HG02938 (cell line): Measurements from ENCODE around the gene PSIP1.
"Not testable (repeated sequence)": the region's sequence is repeated elsewhere in the genome, so short reads cannot be mapped to it uniquely, and the experiment has no call there.

ENCODE experiments used
- ATAC-seq: cut with Tn5 transposase; IDR thresholded peaks from one replicate; pipeline ENCODE4 v1.9.1; 2021; ENCODE audit warnings: mild to moderate bottlenecking, moderate library complexity; ENCODE audit not compliant: unreplicated experiment

PSIP1 gene

DNA sequence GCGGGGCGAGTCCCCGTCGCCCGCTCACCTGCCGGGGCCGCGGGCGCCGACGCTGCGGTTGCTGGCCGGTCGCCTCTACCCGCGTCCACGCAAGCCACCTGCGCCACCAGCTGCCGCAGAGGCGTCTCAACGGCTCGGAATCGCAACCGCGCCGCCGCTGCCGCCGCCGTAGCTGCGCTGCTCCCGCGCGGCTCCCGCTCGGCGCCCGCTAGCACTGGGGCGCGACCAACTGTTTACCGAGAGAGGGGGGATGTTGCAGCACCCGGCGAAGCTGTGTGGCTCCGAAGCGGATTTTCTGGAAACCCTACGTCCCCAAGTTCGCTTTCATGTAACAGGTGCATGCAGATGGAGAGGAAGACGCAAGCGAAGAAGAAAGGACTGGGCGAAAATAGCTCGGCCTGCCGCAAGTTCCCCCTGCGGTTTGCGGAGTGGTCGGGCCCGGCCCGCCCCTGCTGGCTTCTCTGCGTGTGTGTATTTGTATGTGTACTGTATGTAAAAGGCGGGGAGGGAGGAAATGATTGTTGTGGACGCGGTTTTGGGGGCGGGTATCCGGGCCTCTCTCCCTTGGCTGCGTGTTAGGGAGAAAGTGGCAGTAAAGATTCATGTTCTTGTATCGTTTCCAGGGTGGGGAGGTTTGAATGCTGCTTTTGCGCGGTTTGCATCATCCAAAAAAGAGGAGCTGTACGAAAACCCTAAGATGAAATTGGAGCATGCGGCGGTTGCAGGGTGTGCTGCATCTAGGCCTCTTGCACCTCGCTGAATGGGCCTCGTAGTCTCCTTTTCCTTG is at the start of gene PSIP1:
Gene PSIP1, minus strand, starts transcription at position 182 of the 787 bp plus-strand sequence. CDS start 782 bp downstream, outside the sequence.
- peak; percentile 84 for ATAC-seq

GRCh38 chr9:15553528-15553898 is 42.7 kb upstream of the PSIP1 start:
- ATAC-seq, result peak; percentile 23

- peak; percentile 67 for ATAC-seq
These were observed 42.1 kb upstream of the PSIP1 start, which contains the start of gene CCDC171 for GRCh38 chr9:15552636-15553527. CCDC171 (plus strand) TSS chr9:15553043; CDS start chr9:15564089, 11,046 bp downstream.

- ATAC-seq, result no peak
These were observed 38.8 kb upstream of the PSIP1 start for GRCh38 chr9:15549611-15550010.

DNA sequence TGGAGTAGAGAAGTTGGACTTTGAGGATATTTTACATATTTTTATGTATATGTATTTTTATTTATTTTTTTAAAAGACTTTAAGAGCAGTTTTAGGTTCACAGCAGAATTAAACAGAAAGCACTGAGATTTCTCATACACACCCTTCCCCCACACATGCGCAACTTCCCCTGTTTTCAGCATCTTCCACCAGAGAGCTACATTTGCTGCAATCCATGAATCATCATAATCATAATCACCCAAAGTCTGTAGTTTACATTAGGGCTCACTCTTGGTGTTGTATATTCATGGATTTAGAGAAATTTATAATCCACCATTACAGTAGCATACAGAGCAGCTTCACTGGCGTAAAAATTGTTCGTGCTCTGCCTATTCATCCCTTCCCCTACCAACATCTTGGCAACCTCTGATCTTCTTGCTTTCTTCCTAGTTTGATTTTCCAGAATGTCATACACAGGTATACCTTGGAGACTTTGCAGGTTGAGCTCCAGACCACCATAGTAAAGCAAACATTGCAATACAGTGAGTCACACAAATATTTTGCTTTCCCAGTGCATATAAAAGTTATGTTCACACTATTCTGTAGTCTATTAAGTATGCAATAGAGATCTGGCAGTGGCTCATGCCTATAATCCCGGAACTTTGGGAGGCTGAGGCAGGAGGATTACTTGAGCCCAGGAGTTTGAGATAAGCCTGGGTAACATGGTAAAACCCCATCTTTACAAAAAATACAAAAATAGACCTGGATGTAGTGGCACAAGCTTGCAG is 32.5 kb upstream of the PSIP1 start:
- no peak for ATAC-seq

DNA sequence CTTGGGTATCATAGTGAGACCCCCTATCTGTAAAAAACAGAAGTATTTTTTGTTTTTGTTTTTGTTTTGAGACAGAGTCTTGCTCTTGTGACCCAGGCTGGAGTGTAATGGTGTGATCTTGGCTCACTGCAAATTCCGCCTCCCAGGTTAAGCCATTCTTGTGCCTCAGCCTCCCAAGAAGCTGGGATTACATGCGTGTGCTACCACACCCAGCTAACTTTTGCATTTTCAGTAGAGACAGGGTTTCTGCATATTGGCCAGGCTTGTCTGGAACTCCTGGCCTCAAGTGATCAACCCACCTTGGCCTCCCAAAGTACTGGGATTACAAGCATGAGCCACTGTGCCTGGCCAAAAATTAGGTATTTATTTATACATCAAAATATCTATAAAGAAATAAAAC is 31.9 kb upstream of the PSIP1 start:
- no peak for ATAC-seq

DNA sequence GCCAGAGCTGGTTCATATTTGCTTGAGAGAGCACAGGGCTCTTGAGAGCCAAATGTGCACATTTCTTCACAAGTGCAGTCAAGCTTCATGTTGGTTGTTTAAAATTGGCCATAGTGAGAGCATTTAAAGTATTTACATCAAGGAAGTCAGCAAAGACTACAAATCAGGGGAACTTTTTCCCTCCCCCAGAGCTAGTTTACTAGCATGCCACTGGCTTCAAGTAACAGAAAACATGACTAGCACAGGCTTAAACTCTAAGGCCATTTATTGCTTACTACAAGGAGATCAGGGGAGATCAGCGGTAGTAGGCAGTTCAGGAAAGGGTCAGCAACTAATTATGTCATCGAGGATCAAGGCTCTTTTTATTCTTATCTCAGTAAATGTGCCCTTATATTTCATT is 31.1 kb upstream of the PSIP1 start:
- ATAC-seq, result no peak

- ATAC-seq, result peak; percentile 36
These were observed 20.6 kb upstream of the PSIP1 start for GRCh38 chr9:15531380-15531779.

GRCh38 chr9:15529566-15530324 is 19.0 kb upstream of the PSIP1 start:
- peak; percentile 88 for ATAC-seq

DNA sequence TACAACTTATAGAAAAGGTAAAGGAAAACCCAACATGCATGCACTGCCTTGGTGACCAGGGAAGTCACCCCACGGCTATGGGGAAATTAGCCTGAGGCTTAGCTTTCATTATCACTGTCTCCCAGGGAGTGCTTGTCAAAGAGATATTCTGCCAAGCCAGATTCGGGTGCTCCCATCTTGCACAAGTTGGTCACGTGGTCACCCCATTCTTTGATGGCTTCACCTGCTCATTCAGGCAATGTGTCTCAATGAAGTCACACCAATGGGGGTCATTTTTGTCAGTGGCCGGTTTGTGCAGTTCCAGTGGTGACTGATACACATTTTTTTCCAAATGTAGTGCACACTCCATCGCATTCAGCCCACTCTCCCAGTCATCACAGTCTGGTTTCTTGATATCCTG is 16.3 kb upstream of the PSIP1 start:
- ATAC-seq, result not testable (repeated sequence)

- no peak for ATAC-seq
These were observed 15.2 kb upstream of the PSIP1 start for GRCh38 chr9:15525958-15526357.

GRCh38 chr9:15524845-15525455 is 14.2 kb upstream of the PSIP1 start:
- no peak for ATAC-seq

GRCh38 chr9:15522130-15522755 is 11.5 kb upstream of the PSIP1 start:
- no peak for ATAC-seq

GRCh38 chr9:15521254-15521653 is 10.5 kb upstream of the PSIP1 start:
- ATAC-seq, result no peak

DNA sequence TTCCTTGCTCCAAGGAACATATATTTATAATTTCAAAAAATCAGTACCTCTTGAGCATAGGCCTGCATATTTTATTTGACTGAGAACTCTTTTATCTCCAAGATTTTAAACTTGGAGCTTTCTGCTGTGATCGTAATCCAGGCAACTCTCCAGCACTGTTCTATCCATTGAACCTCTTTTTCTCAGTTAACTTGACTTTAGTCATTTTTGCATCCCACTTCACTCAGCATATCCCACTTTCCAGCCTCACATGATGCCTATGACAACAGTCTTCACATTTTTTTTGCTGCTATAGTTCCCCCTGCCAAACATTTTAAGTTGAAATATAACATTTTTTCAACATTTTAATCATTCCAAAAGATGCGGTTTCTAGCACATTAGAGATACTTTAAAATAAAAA is 9.1 kb upstream of the PSIP1 start:
- ATAC-seq, result no peak

DNA sequence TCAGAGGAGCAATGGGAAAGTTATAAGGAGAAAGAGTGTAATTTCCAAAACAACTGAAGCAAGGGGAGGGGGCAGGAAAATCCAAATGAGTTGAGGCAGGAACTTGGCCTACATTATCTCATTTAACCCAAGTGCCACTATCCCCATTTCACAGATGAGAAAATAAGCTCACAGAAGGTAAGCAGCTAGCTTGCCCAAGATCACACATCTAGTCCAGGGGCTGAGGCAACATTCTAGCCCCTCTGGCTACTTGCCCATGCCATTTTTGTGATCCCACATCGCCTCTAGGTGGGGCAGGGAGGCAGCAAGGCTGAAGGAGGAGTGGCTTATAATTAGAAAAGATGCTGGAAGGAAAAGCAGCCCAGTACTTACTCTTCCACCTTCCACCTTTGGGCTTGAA is 2.6 kb upstream of the PSIP1 start:
- no peak for ATAC-seq

GRCh38 chr9:15512889-15513288 is 2.1 kb upstream of the PSIP1 start:
- no peak for ATAC-seq

DNA sequence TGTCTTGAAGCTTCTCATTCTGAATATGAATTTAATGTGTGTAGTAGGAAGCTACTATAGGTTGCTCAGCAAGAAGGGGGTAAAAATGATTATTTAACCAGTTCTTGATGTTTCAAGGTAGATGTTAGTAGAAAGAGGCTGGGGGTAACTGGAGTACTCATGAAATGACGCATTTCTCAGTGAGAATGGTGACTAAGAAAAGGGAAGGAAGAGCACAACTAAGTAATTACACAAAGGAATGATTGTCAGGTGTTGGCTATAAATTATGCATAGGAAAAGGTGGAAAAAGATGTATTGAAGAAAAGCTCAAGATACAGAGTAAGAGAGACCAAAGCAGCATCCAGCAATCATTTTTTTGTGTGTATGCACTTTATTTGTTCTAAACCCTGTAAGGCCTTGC is 1.4 kb upstream of the PSIP1 start:
- no peak for ATAC-seq
